ENCODE data around the gene UQCR10.

UQCR10 gene

DNA sequence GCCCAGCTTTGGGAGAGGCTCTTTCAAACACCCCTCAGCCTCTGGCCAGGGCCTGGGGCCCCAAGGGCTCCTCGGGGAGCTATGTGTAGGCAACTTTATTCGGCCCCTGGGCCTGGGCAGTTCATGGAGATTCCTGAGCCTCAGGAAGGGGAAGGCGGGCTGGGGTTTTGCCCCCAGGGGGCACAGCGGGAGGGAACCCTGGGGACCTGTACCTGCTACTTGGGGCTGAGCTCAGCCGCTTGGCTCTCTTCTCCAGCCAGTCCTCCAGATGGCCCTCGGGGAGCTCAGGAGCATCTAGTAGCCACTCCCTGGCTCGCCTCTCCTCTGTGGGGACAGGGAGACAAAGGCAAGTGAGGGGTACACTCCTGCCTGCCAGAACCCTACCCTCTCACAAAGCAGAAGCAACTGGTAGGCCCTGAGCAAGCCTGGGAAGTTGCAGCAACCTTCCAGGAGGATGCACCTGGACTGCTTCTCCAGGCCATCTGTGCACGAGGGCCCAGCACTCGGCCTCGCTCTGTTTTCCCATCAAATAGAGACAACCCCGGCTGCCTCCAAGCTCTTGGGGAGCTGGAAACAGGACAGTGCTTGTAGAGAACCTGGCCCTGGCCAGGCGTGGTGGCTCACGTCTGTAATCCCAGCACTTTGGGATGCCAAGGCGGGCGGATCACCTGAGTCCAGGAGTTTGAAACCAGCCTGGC is 28.9 kb upstream of the UQCR10 start:
- no peak for TF ChIP-seq ZNF114 (tag by site-specific recombination; IDR thresholded peaks at IDR 0.05)
- TF ChIP-seq ZNF558 (tag by site-specific recombination; IDR thresholded peaks at IDR 0.05), result no peak
- TF ChIP-seq ZNF10 (tag by site-specific recombination; IDR thresholded peaks at IDR 0.05), result no peak
- no peak for TF ChIP-seq SCRT1 (tag by site-specific recombination; IDR thresholded peaks at IDR 0.05; ENCODE audit: borderline replicate concordance)
- no peak for TF ChIP-seq ZNF701 (tag by site-specific recombination; IDR thresholded peaks at IDR 0.05)
- TF ChIP-seq ZNF133 (tag by site-specific recombination; IDR thresholded peaks at IDR 0.05), result no peak
- no peak for TF ChIP-seq ZNF341 (tag by site-specific recombination; IDR thresholded peaks at IDR 0.05; ENCODE audit: low read depth)
- TF ChIP-seq ZNF555 (tag by site-specific recombination; conservative IDR thresholded peaks at IDR 0.05), result no peak
- no peak for TF ChIP-seq ZBTB48 (tag by site-specific recombination; IDR thresholded peaks at IDR 0.05)
- no peak for TF ChIP-seq ZIC2 (tag by site-specific recombination; IDR thresholded peaks at IDR 0.05)
- no peak for TF ChIP-seq ZNF48 (tag by site-specific recombination; IDR thresholded peaks at IDR 0.05)
- no peak for TF ChIP-seq ZNF514 (tag by site-specific recombination; IDR thresholded peaks at IDR 0.05)
- TF ChIP-seq ZNF423 (tag by site-specific recombination; IDR thresholded peaks at IDR 0.05), result no peak
- no peak for TF ChIP-seq ELK4 (IDR thresholded peaks at IDR 0.05; ENCODE audit: borderline replicate concordance, low read depth, low read length)
- TF ChIP-seq, protein P1, sequence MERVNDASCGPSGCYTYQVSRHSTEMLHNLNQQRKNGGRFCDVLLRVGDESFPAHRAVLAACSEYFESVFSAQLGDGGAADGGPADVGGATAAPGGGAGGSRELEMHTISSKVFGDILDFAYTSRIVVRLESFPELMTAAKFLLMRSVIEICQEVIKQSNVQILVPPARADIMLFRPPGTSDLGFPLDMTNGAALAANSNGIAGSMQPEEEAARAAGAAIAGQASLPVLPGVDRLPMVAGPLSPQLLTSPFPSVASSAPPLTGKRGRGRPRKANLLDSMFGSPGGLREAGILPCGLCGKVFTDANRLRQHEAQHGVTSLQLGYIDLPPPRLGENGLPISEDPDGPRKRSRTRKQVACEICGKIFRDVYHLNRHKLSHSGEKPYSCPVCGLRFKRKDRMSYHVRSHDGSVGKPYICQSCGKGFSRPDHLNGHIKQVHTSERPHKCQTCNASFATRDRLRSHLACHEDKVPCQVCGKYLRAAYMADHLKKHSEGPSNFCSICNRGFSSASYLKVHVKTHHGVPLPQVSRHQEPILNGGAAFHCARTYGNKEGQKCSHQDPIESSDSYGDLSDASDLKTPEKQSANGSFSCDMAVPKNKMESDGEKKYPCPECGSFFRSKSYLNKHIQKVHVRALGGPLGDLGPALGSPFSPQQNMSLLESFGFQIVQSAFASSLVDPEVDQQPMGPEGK (tag by site-specific recombination; IDR thresholded peaks at IDR 0.05), result no peak
- TF ChIP-seq, protein P2, sequence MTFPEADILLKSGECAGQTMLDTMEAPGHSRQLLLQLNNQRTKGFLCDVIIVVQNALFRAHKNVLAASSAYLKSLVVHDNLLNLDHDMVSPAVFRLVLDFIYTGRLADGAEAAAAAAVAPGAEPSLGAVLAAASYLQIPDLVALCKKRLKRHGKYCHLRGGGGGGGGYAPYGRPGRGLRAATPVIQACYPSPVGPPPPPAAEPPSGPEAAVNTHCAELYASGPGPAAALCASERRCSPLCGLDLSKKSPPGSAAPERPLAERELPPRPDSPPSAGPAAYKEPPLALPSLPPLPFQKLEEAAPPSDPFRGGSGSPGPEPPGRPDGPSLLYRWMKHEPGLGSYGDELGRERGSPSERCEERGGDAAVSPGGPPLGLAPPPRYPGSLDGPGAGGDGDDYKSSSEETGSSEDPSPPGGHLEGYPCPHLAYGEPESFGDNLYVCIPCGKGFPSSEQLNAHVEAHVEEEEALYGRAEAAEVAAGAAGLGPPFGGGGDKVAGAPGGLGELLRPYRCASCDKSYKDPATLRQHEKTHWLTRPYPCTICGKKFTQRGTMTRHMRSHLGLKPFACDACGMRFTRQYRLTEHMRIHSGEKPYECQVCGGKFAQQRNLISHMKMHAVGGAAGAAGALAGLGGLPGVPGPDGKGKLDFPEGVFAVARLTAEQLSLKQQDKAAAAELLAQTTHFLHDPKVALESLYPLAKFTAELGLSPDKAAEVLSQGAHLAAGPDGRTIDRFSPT (tag by site-specific recombination; IDR thresholded peaks at IDR 0.05), result no peak
- no peak for TF ChIP-seq ZNF549 (tag by site-specific recombination; IDR thresholded peaks at IDR 0.05)
- TF ChIP-seq ZNF223 (tag by site-specific recombination; IDR thresholded peaks at IDR 0.05), result no peak
- POLR2A ChIA-PET, result no interaction called here
- CTCF ChIA-PET, result interaction anchor here (0.6 to 0.7 kb wide), 2 partner anchors 267 to 411 kb away, joined by 3 read pairs; no protein-coding TSS in a partner anchor

GRCh38 chr22:29739346-29739875 is 27.8 kb upstream of the UQCR10 start:
- Histone ChIP-seq H3K27ac (ENCODE audit: extremely low read depth, low read depth, low read length) (no peak overlapping the region), H3K36me3 (ENCODE audit: control insufficient read depth in 2 of 2, insufficient read depth in 1 of 2, low read length in 2 of 2) (peaks cover 0 to 24% of the 10 kb centered on the region in 2 experiments; a peak in 2 of 3 replicates), H3K4me1 (ENCODE audit: control insufficient read depth, insufficient read depth, low read length) (no peaks in the 10 kb centered on the region), H3K4me3 (ENCODE audit: low read depth, low read length) (no peak overlapping the region), H3K9me3 (ENCODE audit: control insufficient read depth, insufficient read depth, low read depth, low read length) (no peaks in the 10 kb centered on the region)
- POLR2A ChIA-PET, result no interaction called here
- CTCF ChIA-PET, result interaction anchor here (0.6 kb wide), 2 partner anchors 114 to 1240 kb away, joined by 3 read pairs; no protein-coding TSS in a partner anchor
- no peak for TF ChIP-seq KLF17 (tag by site-specific recombination; IDR thresholded peaks at IDR 0.05)
- no peak for TF ChIP-seq ZNF155 (tag by site-specific recombination; IDR thresholded peaks at IDR 0.05)
- TF ChIP-seq ZNF580 (tag by site-specific recombination; IDR thresholded peaks at IDR 0.05), result no peak
- TF ChIP-seq GFI1B (tag by site-specific recombination; IDR thresholded peaks at IDR 0.05), result no peak
- TF ChIP-seq ZNF596 (tag by site-specific recombination; IDR thresholded peaks at IDR 0.05), result no peak
- TF ChIP-seq OVOL3 (tag by site-specific recombination; IDR thresholded peaks at IDR 0.05), result no peak
- no peak for TF ChIP-seq ZNF280D (tag by site-specific recombination; IDR thresholded peaks at IDR 0.05)
- TF ChIP-seq ZNF677 (tag by site-specific recombination; IDR thresholded peaks at IDR 0.05), result no peak

More for the DNA sequence above, 28.9 kb upstream of the UQCR10 start:
- no peak overlapping the region for H3K4me3 ChIP-seq (ENCODE audit: low read depth, low read length)
- H3K9me3 ChIP-seq (ENCODE audit: control insufficient read depth, insufficient read depth, low read depth, low read length), result no peaks in the 10 kb centered on the region
- H3K36me3 ChIP-seq (ENCODE audit: control insufficient read depth in 2 of 2, insufficient read depth in 1 of 2, low read length in 2 of 2), result peaks cover 0 to 24% of the 10 kb centered on the region in 2 experiments; a peak in 1 of 3 replicates
- H3K27ac ChIP-seq (ENCODE audit: extremely low read depth, low read depth, low read length), result no peak overlapping the region
- H3K4me1 ChIP-seq (ENCODE audit: control insufficient read depth, insufficient read depth, low read length), result peaks cover 5% of the 10 kb centered on the region; the same call in 1 of the 2 replicates

Measured in HEK293 (cell line).